ENCODE results near the gene FRMD4A. TPM values are rescaled to one million over a fixed set of nuclear protein-coding genes. Genes with fewer than 3 reads are reported as not detected.

FRMD4A gene
- total RNA-seq, 2 donors from 2014 or later: 22.3 to 22.4 TPM

DNA sequence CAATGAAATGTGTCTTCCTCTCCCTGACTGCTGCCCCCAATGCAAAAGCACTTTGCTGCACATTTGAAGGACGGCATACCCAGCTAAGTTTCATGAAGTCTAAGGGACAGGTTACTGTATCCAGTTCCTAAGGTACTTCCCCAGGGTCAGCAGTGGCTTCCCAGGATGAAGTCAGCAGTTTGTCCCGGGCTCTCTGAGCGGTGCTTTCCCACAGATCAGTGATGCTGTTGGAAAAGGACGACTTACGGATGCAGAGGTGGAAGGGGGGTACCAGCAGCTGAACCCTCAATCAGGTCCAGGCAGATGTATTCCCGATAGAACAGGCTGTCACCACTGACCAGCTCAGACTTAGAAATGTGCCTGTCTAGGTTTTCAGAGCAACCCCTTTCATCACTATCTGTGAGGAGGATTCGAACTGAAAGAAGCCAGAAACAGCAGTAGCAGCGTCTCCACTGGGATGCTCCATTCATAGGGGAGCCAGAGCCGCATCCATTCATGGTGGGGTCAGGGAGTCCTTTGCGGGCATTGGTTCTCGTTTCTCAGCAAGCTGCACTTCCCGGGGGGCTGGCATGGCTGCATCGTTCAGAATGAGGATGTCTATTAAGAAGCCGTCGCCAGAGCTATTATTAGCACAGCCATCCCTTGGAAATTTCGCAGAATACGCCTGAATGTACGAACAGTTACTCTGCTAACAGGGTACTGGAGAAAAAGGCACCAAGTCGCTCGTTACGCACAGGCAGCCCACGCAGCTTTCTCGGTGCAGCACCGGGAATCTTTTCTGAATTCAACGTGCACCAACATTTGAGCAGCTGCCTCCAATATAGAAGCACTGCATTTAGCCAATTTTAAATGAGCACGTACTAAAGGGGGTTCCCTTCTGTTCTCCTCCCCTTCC, 440.2 kb downstream of the FRMD4A start:
- Mint-ChIP-seq H3K36me3 (ENCODE audit: low read depth) (no peaks in the 10 kb centered on the region), H3K9me3 (no peaks in the 10 kb centered on the region), H3K4me1 (peaks cover 16% of the 10 kb centered on the region), H3K27me3 (ENCODE audit: insufficient read depth) (peaks cover 56% of the 10 kb centered on the region), H3K27ac (no peak overlapping the region), H3K4me3 (peak overlapping the region; percentile 77)
- H3K27ac ChIP-seq (ENCODE audit: low read depth, low read length): peak overlapping the region; percentile 48
- H3K27me3 ChIP-seq (ENCODE audit: control insufficient read depth, insufficient read depth, low read length, poor library complexity, severe bottlenecking): peaks cover 14% of the 10 kb centered on the region
- no peaks in the 10 kb centered on the region for H3K4me1 ChIP-seq (ENCODE audit: control insufficient read depth, insufficient read depth, low read length)
- no peaks in the 10 kb centered on the region for H3K9me3 ChIP-seq (ENCODE audit: control insufficient read depth, low read length)
- DNase-seq: peak; percentile 69
- TF ChIP-seq, protein P1, sequence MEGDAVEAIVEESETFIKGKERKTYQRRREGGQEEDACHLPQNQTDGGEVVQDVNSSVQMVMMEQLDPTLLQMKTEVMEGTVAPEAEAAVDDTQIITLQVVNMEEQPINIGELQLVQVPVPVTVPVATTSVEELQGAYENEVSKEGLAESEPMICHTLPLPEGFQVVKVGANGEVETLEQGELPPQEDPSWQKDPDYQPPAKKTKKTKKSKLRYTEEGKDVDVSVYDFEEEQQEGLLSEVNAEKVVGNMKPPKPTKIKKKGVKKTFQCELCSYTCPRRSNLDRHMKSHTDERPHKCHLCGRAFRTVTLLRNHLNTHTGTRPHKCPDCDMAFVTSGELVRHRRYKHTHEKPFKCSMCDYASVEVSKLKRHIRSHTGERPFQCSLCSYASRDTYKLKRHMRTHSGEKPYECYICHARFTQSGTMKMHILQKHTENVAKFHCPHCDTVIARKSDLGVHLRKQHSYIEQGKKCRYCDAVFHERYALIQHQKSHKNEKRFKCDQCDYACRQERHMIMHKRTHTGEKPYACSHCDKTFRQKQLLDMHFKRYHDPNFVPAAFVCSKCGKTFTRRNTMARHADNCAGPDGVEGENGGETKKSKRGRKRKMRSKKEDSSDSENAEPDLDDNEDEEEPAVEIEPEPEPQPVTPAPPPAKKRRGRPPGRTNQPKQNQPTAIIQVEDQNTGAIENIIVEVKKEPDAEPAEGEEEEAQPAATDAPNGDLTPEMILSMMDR (conservative IDR thresholded peaks at IDR 0.05): no peak
- peak overlapping the region; percentile 86 for H3K4me3 ChIP-seq (ENCODE audit: low read length)
- WGBS, 2 experiments (ENCODE audit: insufficient coverage in 1 of 2, insufficient read length in 1 of 2): 10 to 23% methylated on average over 26 of the region's 26 CpGs
- H3K9ac ChIP-seq (ENCODE audit: extremely low read depth, low read length, poor library complexity, severe bottlenecking): peak overlapping the region; percentile 47
- H3K36me3 ChIP-seq (ENCODE audit: control insufficient read depth, insufficient read depth, low read length): no peaks in the 10 kb centered on the region

DNA sequence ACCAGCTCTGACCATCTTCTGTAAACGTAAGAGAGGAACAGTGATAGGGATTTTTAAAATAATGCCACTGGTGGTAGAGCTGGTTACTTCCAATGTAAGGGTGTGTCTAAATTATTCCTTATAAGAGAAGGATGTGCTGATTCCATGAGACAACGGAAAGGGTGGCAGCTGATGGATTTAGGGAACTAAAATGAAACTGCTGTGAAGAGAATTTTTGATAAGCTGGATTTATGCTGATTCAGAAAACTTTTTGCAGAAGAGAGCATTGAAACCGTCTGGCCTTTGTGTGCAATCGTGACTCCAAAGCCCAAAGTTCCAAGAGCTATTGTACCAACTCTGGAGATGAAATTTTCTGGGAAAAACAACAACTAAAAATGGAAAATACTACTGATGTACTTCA, 443.0 kb downstream of the FRMD4A start:
- H3K9ac ChIP-seq (ENCODE audit: extremely low read depth, low read length, poor library complexity, severe bottlenecking): no peak overlapping the region
- 92 to 100% methylated on average over 3 to 4 of the region's 4 CpGs for WGBS, 2 experiments (ENCODE audit: insufficient coverage in 1 of 2, insufficient read length in 1 of 2)
- Mint-ChIP-seq H3K27me3 (ENCODE audit: insufficient read depth) (peaks cover 44% of the 10 kb centered on the region), H3K27ac (no peak overlapping the region), H3K4me1 (peaks cover 13% of the 10 kb centered on the region), H3K9me3 (no peaks in the 10 kb centered on the region), H3K4me3 (no peak overlapping the region), H3K36me3 (ENCODE audit: low read depth) (no peaks in the 10 kb centered on the region)
- no peak for DNase-seq
- peaks cover 14% of the 10 kb centered on the region for H3K27me3 ChIP-seq (ENCODE audit: control insufficient read depth, insufficient read depth, low read length, poor library complexity, severe bottlenecking)
- TF ChIP-seq, protein P1 (conservative IDR thresholded peaks at IDR 0.05): no peak
- no peak overlapping the region for H3K27ac ChIP-seq (ENCODE audit: low read depth, low read length)
- no peaks in the 10 kb centered on the region for H3K4me1 ChIP-seq (ENCODE audit: control insufficient read depth, insufficient read depth, low read length)
- no peak overlapping the region for H3K4me3 ChIP-seq (ENCODE audit: low read length)
- H3K36me3 ChIP-seq (ENCODE audit: control insufficient read depth, insufficient read depth, low read length): no peaks in the 10 kb centered on the region
- no peaks in the 10 kb centered on the region for H3K9me3 ChIP-seq (ENCODE audit: control insufficient read depth, low read length)

DNA sequence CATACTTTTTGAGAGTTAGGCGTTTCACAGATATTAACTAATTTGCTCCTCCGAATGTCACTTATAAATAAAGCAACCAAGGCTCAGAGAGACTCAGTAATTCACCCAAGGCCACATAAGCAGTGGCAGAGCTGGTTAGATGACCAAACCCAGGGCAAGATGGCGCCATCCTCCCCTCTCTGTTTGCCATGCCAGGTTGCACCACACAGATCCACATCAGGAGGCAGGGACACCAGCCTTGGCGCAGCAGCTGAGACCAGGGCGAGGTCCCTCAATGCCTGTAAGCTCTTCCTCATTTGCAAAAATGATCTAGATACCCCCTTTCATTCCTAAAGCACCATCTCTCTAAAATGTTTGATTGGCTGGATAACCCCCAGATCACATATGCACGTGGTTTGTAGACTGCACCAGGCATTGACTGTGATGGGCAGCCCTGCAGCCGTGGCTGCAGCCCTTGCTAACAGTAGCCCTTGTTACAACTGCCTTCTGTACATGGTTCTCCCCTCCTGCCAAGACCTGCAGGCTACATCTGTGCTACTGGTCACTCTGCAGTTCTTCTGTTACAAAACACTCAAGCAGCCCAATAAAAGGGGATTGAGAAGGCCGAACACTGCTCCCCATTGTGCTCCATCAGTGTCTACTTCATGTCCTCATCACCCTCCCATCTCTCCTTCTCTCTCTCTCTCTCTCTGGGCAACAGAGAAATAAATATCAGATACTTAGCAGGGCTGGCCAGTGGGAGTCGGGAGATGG, 445.3 kb downstream of the FRMD4A start:
- no peak overlapping the region for H3K27ac Mint-ChIP-seq
- H3K9me3 ChIP-seq (ENCODE audit: control insufficient read depth, low read length): no peaks in the 10 kb centered on the region
- no peaks in the 10 kb centered on the region for H3K36me3 Mint-ChIP-seq (ENCODE audit: low read depth)
- WGBS, 2 experiments (ENCODE audit: insufficient coverage in 1 of 2, insufficient read length in 1 of 2): 95 to 97% methylated on average over 9 of the region's 9 CpGs
- H3K4me1 Mint-ChIP-seq: peaks cover 9% of the 10 kb centered on the region
- TF ChIP-seq, protein P1 (conservative IDR thresholded peaks at IDR 0.05): no peak
- H3K36me3 ChIP-seq (ENCODE audit: control insufficient read depth, insufficient read depth, low read length): no peaks in the 10 kb centered on the region
- H3K27me3 ChIP-seq (ENCODE audit: control insufficient read depth, insufficient read depth, low read length, poor library complexity, severe bottlenecking): peaks cover 7% of the 10 kb centered on the region
- peaks cover 26% of the 10 kb centered on the region for H3K27me3 Mint-ChIP-seq (ENCODE audit: insufficient read depth)
- no peak overlapping the region for H3K4me3 ChIP-seq (ENCODE audit: low read length)
- DNase-seq: no peak
- H3K9ac ChIP-seq (ENCODE audit: extremely low read depth, low read length, poor library complexity, severe bottlenecking): no peak overlapping the region
- no peak overlapping the region for H3K27ac ChIP-seq (ENCODE audit: low read depth, low read length)
- peaks cover 7% of the 10 kb centered on the region for H3K4me1 ChIP-seq (ENCODE audit: control insufficient read depth, insufficient read depth, low read length)
- no peak overlapping the region for H3K4me3 Mint-ChIP-seq
- no peaks in the 10 kb centered on the region for H3K9me3 Mint-ChIP-seq

All from endodermal cell (in vitro differentiated cells).